Panc1 (cell line): ENCODE results near the gene POC5.

ENCODE experiments used
- CTCF ChIP-seq: fragments of 450-650 bp; IDR thresholded peaks from 2 replicates; pipeline ENCODE4 v1.5.1; 2017; ENCODE audit warnings: mild to moderate bottlenecking
- POLR2AphosphoS5 ChIP-seq: IDR thresholded peaks from 2 replicates; pipeline ENCODE4 v1.6.1; 2012; ENCODE audit warnings: mild to moderate bottlenecking, low read depth, low read length, moderate library complexity
- REST ChIP-seq, 2 experiments: IDR thresholded peaks; 2 replicates each; pipeline ENCODE4 v1.6.1; 2011 to 2012; ENCODE audit warnings: low read depth in 2 of 2, control low read depth in 1 of 2, low read length in 1 of 2, mild to moderate bottlenecking in 1 of 2, moderate library complexity in 1 of 2; ENCODE audit not compliant: insufficient read depth in 1 of 2
- SIN3A ChIP-seq: IDR thresholded peaks from 2 replicates; pipeline ENCODE4 v1.6.1; 2012; ENCODE audit warnings: low read depth, mild to moderate bottlenecking, low read length, moderate library complexity, borderline replicate concordance; ENCODE audit not compliant: insufficient read depth

- TF ChIP-seq CTCF = no peak
- TF ChIP-seq POLR2AphosphoS5 = no peak
- TF ChIP-seq REST (IDR thresholded peaks at IDR 0.05; ENCODE audit: insufficient read depth in 1 of 2, low read depth in 2 of 2, low read length in 1 of 2) = no peak
- TF ChIP-seq SIN3A = no peak
Measured at GRCh38 chr5:75659791-75660450, 57.3 kb downstream of the POC5 start.
